KBM-7 (cell line): ENCODE measurements around the gene TRABD.
"Not testable (repeated sequence)": the region's sequence is repeated elsewhere in the genome, so short reads cannot be mapped to it uniquely, and the experiment has no call there.

Source experiments
- DNase-seq: peaks from one replicate; pipeline ENCODE4 v3.0.0-alpha.2; 2015
- in situ Hi-C: fragments of 300-500 bp; cut with MboI; formaldehyde crosslinking; loops from 2 replicates; pipeline ENCODE4 v1.14.3; 2020; ENCODE audit warnings: low sequenced_read_pairs, low pct_unique_long_range_greater_than_20kb, mixed read lengths

Gene TRABD

GRCh38 chr22:50185375-50186087 lies at the start of gene TRABD:
Gene TRABD, plus strand, starts transcription at chr22:50185913. Its CDS starts 7,148 bp downstream, at chr22:50193061.
- in situ Hi-C loops: no loop called here
- peak; percentile 62 for DNase-seq

DNA sequence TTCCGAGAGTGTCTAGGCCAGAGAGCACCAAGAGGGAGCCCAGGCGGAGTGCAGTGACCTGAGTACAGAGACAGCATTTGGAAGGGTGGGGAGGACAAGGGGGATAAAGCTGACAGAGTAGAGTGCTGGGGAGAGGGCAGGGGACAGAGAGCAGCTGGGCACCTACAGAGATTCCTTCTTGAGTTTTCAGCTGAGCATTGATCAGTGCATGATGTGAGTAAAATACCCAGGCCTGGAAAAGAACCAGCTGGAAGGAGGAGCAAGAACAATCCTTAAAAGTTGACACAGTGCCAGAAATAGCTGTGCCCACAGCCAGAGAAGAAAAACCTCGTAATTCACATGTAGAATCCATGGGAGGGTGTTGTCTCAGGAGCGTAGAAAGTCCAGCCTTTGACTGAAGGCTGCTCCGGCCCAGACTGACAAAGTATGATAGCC lies 49.1 kb upstream of the TRABD start:
- DNase-seq: no peak

GRCh38 chr22:50137277-50137676 lies 48.4 kb upstream of the TRABD start:
- in situ Hi-C loops, DNase-seq: not testable (repeated sequence)

More for the DNA sequence above, 49.1 kb upstream of the TRABD start:
- in situ Hi-C loops: no loop called here

DNA sequence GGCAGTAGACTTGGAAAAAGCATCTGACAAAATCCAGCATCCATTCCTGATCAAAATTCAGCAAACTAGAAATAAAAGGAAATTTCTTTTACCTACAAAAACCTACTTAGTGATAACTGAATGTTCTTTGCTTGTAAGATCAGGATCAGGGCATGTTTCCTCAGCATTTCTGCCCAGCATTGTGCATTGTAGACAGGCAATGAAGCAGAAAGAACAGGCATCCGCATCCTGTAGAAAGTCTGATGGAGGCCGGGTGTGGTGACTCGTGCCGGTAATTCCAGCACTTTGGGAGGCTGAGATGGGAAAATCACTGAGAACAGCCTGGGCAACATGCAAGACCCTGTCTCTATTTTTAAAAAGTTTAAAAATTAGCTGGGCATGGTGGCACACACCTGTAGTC lies 47.7 kb upstream of the TRABD start:
- in situ Hi-C loops: no loop called here
- DNase-seq: no peak

DNA sequence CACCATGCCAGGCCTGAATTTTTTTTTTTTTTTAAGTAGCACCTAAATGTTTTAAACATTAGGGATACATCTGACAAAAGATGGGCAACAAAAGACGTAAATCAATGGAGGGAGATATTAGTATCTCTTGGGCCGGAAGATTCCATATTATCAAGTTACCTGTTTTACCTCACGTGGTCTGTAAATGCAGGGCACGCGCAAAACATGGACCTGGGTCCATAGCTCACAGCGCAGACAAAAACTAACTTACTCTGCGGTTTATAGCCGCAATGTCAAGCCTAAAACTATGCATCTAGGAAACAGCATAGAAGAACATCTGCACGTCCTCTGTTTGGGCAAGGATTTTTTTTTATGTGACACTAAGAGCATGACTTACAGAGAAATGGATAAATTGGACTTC lies 46.7 kb upstream of the TRABD start:
- DNase-seq: no peak
- in situ Hi-C loops: no loop called here

GRCh38 chr22:50139843-50140415 lies 45.8 kb upstream of the TRABD start:
- no peak for DNase-seq
- in situ Hi-C loops: no loop called here

GRCh38 chr22:50140615-50141014 lies 45.1 kb upstream of the TRABD start:
- in situ Hi-C loops: no loop called here
- no peak for DNase-seq

DNA sequence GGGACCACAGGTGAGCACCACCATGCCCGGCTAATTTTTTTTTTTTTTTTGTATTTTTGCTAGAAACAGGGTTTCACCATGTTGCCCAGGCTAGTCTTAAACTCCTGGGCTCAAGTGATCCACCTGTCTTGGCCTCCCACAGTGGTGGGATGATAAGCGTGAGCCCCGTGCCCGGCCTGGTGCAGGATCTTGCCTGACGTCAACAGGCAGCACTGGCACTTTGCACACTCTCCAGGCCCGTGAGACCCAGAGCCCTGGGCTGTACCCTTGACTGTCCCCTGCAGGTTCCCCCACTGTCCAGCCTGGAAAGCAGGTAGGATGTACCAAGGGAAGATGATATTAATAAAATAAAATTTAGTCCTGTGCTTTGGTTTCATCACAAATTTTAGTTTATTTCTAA lies 44.3 kb upstream of the TRABD start:
- no peak for DNase-seq
- in situ Hi-C loops: no loop called here

- in situ Hi-C loops: no loop called here
- no peak for DNase-seq
These were observed 43.8 kb upstream of the TRABD start for GRCh38 chr22:50141891-50142363.

- no peak for DNase-seq
- in situ Hi-C loops: no loop called here
These were observed 42.6 kb upstream of the TRABD start for GRCh38 chr22:50143096-50143495.

- in situ Hi-C loops: no loop called here
- no peak for DNase-seq
These were observed 41.6 kb upstream of the TRABD start for GRCh38 chr22:50144005-50144614.

DNA sequence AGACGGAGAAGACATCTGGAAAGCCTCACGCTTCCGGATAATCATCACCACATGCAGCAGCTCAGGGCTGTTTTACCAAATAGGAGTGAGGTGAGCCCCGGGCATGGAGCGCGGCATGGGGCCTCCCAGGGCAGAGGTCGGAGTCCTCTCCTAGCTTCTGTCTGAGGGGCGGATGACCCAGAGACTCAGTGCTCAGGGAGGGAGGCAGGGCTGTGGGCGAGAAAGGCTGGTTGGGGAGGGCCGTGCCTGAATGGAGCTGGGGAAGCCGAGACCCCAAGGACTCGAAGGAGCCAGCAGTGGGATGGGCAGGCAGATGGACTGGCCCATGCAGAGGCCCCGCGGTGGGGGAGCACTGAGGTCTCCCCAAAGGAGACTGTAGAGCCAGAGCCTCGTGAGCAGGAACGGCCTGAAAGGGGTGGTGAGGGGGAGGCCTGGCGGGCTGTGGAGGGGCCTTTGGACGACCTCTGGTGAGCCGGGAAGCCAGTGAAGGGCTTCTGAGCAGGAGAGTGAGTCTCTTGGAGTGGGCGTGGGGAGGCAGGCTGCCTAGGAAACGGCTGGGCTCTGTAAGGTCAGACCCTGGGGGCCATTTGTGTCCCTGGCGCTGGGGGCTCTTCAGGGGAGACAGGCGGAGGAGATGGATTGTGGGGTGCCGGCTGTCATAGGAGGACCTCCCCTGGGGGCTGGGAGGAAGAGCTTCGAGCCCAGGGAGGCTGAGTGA lies 39.8 kb upstream of the TRABD start:
- no peak for DNase-seq
- in situ Hi-C loops: no loop called here

DNA sequence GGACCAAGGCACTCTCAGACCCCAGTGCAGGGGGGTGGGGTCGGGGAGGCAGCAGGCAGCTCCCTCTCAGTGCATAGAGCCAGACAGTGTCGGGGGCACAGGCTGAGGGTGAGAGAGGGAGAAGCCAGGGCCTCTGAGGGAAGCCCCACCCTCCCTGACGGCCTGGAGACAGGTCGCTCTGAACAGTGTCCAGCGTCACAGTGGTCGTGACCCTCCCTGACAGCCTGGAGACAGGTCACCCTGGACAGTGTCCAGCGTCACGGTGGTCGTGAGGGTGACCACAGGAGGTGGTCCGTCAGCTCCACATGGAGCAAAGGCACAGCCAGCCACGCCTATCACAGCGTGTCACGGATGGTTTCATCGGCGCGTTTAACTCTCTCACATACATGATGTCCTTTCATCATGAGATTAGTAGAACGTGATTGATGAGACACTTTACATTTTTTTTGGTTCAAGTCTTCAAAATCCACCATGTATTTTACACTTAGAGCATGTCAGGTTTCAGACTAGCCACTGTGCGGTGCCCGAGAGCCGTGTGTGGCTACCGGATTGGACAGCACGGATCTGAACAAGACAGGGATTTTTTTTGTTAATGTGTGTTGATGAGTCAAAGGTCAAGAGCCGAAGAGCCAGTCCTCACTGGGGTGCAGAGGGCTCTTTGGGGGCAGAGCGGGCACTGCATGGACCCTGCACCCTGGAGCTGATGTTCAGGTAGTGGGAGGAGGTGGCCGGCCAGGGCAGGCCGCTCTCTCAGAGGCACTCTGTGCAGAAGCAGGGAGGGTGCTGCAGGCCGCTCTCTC lies 39.1 kb upstream of the TRABD start:
- in situ Hi-C loops: no loop called here
- no peak for DNase-seq

DNA sequence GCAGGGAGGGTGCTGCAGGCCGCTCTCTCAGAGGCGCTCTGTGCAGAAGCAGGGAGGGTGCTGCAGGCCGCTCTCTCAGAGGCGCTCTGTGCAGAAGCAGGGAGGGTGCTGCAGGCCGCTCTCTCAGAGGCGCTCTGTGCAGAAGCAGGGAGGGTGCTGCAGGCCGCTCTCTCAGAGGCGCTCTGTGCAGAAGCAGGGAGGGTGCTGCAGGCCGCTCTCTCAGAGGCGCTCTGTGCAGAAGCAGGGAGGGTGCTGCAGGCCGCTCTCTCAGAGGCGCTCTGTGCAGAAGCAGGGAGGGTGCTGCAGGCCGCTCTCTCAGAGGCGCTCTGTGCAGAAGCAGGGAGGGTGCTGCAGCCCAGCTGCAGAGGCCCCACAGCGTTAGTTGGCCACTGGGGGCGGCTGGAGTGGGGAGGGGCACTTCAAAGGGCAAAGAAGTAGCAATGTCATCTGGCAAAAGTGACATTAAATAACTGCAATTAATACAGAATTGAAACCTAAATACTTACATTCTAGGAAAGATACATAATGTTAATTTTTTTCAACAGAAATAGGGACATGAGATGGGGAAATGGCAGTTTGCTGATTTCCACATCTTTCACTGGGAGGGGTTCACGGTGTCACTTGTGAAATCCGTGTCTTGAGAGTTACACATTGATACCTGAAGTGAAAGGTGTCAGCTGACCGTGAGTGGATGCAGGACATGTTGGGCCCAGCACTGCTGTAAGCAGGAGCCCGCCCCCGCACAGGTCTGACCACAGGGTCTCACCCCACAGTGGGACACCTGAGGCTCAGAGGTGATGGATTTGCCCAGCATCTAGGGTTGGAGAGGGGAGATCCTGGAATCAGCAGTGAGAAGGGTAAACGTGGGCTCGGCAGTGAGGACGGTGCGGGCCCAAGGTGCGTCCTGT lies 38.2 kb upstream of the TRABD start:
- in situ Hi-C loops, DNase-seq: not testable (repeated sequence)

DNA sequence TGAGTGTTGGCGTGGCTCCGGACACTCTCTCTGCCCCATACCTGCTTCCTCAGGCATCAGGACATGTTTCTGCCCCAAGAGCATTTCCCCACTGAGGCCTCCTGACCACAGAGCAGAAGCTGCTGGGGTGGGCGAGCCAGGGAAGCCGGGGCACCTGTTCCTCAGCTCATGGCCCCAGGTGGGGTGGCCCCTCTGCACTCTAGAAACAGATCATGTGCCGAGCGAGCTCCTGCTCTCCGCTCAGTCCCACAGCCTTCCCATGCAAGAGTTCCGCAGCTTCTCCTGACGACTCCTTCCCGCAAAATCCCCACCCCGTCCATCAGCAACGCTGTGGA lies 37.6 kb upstream of the TRABD start:
- DNase-seq: no peak
- in situ Hi-C loops: no loop called here

- in situ Hi-C loops: no loop called here
- DNase-seq: peak; percentile 97
These were observed 36.6 kb upstream of the TRABD start for GRCh38 chr22:50148991-50149721.
